ENCODE results near the gene USH1C. TPM values are rescaled to one million over a fixed set of nuclear protein-coding genes. Genes with fewer than 3 reads are reported as not detected.

USH1C gene
- total RNA-seq, 1 experiment from 2014 or later, result 1.0 TPM

- Histone ChIP-seq H2BK120ac (ENCODE audit: low read depth, low read length, poor library complexity, severe bottlenecking) (no peak overlapping the region), H3K27me3 (ENCODE audit: insufficient read depth, low read length) (no peaks in the 10 kb centered on the region), H3K9me3 (ENCODE audit: control insufficient read depth, low read depth, low read length) (no peaks in the 10 kb centered on the region), H4K91ac (ENCODE audit: insufficient read length, low read depth, low read length) (no peak overlapping the region), H2BK5ac (ENCODE audit: insufficient read length, low read length) (no peak overlapping the region), H3K18ac (ENCODE audit: insufficient read length, low read depth, low read length) (no peak overlapping the region), H3K56ac (ENCODE audit: insufficient read length, low read depth, low read length) (no peak overlapping the region), H4K5ac (ENCODE audit: insufficient read length, low read depth, low read length) (no peak overlapping the region), H2AFZ (ENCODE audit: low read length) (no peak overlapping the region), H4K8ac (replicated peaks; ENCODE audit: insufficient read length, low read depth, low read length) (no peak overlapping the region), H3K14ac (ENCODE audit: insufficient read depth, low read length) (no peak overlapping the region), H2BK20ac (ENCODE audit: low read depth, low read length, poor library complexity, severe bottlenecking) (no peak overlapping the region), H2AK5ac (ENCODE audit: insufficient read length, low read length) (no peak overlapping the region), H4K20me1 (ENCODE audit: control insufficient read depth, insufficient read depth, insufficient read length) (no peaks in the 10 kb centered on the region), H2BK12ac (ENCODE audit: insufficient read length, low read depth, low read length) (no peak overlapping the region), H3K23ac (ENCODE audit: insufficient read length, low read depth, low read length) (no peak overlapping the region), H3K4ac (ENCODE audit: low read depth, low read length) (no peak overlapping the region), H3T11ph (ENCODE audit: low read length) (no peak overlapping the region), H3K27ac (ENCODE audit: insufficient read length, low read depth, low read length) (no peak overlapping the region), H3K79me2 (ENCODE audit: insufficient read depth, low read length) (no peaks in the 10 kb centered on the region), H3K23me2 (ENCODE audit: insufficient read length, low read depth, low read length, poor library complexity, severe bottlenecking) (peaks cover 1% of the 10 kb centered on the region), H2BK15ac (ENCODE audit: low read depth, low read length) (no peak overlapping the region), H3K9ac (ENCODE audit: extremely low read depth, insufficient read length, low read length) (no peak overlapping the region), H3K4me1 (ENCODE audit: insufficient read depth, low read length) (no peaks in the 10 kb centered on the region; the same call in 1 of the 2 replicates), H3K4me2 (ENCODE audit: insufficient read depth, insufficient read length, low read length) (no peak overlapping the region), H3K79me1 (ENCODE audit: insufficient read depth, low read depth, low read length, poor library complexity, severe bottlenecking) (no peaks in the 10 kb centered on the region)
- Mint-ChIP-seq H3K4me1 (peaks cover 38 to 44% of the 10 kb centered on the region in 2 experiments), H3K27ac (no peak overlapping the region), H3K36me3 (ENCODE audit: insufficient read depth in 1 of 3, low read depth in 3 of 3) (no peaks in the 10 kb centered on the region; a peak in 1 of 7 replicates), H3K4me3 (peak overlapping the region in 1 of 2 experiments; percentile 68; a peak in 2 of 5 replicates), H3K9me3 (no peaks in the 10 kb centered on the region; a peak in 1 of 5 replicates), H3K27me3 (ENCODE audit: low read depth) (peaks cover 39% of the 10 kb centered on the region)
- no CpG with 5 or more reads among the region's 4 CpGs for WGBS (ENCODE audit: extremely low coverage, insufficient read length, low lambda C conversion rate)
- TF ChIP-seq CTCF (conservative IDR thresholded peaks at IDR 0.05), result no peak
- no peak for DNase-seq
Measured at GRCh38 chr11:17542249-17542648, 2.0 kb downstream of the USH1C start.
